GM18861 (cell line): ENCODE results near the gene GPC5.
"Not testable (repeated sequence)": the region's sequence is repeated elsewhere in the genome, so short reads cannot be mapped to it uniquely, and the experiment has no call there.

Experiments
- ATAC-seq: cut with Tn5 transposase; IDR thresholded peaks from one replicate; pipeline ENCODE4 v1.9.1; 2021; ENCODE audit not compliant: unreplicated experiment

The GPC5 gene

DNA sequence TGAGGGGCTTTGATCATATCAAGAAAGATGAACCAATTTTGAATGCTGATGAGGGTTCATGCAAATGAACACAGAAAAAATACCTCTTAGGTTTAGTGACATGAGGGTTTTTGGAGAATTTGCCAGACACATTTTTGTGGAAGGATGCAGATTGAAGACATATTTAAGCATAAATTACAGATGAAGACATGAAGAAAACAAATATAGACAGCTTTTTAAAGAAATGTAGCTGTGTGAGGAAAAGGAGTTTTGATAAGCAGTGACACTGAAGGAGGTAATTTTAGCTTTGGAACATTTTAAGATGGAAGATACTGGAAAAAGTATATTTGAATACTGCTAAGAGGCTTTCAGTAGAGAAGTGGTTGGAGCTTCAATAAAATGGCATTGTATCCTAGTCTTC lies 1017.4 kb downstream of the GPC5 start:
- no peak for ATAC-seq

DNA sequence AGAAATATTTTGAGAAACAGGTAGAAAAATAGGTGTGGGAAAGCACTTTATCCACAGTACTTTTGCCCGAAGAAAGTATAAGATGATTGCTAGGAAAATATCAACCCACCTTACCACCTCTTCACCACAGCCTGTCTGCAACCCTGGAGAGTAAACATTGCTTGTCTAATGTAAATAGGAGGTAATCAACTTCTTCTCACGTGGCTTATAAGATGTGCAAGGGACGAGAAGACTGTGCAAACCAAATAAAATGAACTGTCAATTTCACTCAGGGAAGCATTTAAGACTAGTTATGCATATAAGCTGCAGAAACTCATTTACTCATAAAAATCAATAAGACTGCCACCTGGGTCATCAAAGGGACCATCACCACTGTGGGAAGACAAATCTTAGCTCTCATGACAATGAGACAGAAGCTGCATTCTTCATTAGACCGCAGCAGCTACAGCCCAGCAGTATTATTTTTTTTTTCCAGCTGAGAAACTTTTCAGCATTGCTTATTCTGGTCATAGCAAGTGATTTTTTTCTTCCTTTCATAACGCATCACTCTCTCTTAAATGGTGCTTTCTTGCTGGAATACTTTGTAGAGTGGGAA lies 1020.5 kb downstream of the GPC5 start:
- ATAC-seq: no peak

DNA sequence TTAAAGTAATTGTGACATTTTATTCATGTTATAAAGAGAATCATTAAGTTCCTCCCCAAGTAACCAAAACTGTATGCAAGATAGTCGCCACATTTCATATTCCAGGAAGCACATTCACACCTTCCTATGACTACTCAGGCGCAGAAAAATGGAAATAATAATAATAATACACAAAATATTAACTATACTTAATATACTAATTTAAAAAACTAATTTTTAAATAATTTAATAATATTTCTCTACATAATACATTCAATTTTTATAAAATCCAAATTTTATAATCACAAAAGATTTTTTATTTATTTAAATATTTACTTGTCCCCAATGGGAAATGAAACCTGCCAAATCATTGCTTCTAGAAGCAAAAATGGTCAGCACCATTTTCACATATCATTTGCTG lies 1030.8 kb downstream of the GPC5 start:
- no peak for ATAC-seq

DNA sequence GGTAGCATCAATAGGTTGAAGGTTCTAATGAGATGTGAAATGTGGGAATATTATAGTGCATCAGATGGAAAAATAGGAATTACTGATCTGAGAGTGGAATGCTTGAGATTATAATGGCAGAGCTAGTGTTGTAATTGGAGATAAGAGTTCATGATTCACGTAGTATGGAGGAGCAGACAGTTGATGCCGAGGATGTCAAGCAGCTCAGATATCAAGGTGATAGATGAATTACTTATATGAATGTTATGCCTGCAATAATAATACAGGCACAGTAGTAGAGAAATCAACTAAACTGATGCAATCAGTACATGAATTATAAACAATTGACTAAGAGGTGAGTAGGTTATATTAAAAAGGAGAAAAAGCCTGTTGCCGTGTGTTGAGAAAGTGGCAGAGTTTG lies 1035.0 kb downstream of the GPC5 start:
- ATAC-seq: no peak

DNA sequence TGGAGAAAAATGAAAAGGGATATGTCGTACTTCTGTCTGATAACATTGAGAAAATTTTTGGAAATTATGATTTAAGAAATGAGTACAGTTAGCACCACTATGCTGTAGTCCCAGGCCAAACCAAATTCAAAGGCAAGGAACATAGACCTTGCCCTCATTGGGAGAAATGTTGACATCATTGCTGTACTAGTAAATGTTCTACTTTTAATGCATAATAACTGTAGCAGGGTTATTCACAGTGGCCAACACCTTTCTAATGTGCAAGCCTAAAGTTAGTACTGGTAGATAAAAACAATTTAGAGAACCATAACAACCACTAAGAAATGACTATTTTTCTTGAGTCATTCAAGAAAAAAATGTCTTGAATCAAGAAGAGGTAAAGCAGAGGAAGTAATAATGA lies 1035.5 kb downstream of the GPC5 start:
- no peak for ATAC-seq

DNA sequence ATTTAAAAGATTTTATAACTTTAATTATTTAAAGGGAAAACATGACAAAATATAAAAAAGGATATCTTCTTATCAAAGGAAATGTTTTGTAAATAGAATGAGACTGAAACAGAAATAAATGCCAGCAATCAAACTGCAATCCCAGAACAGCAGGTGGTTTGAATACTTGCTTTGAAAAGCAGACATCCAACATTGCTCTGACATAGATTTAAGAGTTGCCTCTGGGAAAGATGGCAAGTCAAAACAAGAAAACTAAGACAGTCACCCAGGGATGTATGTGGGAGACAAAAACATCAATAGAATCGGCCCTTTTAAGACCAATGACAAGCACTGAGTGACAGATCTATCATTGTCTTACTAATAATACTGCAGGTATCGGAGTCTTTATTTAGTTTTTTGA lies 1038.5 kb downstream of the GPC5 start:
- no peak for ATAC-seq

DNA sequence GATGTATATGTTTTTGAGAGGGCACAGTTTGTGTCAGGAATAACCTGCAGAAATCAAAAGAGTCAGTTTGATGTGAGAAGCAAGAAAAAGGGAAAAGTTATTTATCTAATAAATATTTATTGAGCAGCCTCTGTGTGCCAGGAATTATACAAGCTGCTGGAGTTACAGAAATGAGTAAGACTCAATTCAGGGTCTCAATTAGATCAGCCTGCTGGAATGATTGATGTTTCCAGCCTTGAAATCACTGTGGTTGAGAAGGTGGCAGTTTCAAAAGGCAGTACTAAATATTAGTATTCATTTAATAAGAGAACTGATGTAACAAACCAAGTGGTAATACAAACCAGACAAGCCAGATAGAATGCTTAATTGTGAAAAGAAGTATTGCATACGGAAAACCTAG lies 1045.8 kb downstream of the GPC5 start:
- no peak for ATAC-seq

DNA sequence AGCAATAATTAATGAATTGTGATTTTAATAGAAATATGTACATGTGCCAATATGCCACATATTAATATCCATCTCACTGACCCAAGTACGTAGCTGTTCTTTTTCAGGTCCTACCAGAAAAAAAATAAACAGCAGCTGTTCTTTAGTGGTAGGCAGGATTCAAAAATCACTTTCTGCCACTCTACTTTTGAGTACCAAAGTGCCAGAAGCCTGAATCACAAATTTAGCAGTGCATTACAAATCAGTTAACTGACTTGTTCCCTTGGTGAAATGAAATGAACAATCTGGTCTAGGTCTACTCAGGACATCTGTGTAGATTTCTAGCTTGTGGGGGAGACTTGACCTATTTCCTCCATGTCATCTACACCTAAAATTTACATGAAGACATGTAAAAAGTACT lies 1052.6 kb downstream of the GPC5 start:
- no peak for ATAC-seq

DNA sequence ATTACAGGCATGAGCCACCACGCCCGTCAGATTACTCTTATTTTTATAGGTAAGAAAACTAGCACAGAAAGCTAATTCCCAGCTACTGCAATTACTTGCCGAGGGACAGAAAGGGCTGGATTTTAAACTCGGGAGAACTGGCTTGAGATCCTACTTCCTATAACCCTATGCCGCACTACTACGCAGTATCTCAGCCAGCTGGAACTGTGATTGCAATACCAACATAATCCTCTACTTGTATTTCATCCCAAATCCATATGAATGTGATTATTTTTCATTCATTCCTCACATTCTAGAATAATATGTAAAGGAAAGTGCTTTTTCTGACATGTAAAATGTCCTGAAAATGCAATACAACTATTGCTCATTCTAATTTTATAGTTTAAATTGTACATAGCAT lies 1054.4 kb downstream of the GPC5 start:
- no peak for ATAC-seq

DNA sequence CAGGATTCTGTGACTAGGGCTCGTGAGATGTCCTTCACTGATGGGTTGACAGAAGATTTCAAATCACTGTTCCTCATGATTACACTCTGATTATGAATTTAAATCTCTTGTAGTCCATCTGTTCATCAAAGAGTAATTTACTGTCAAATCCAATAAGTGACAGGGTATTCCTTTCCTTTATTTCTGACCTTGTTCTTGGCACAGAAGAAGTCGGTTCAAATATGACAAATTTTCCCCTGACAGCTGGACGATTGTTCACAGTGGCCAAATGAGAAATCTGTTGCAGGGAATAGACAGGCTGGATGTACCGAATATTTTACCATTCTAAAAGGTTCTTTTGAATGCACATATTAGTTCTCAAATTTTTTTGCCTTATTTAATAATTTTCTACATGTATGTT lies 1060.9 kb downstream of the GPC5 start:
- ATAC-seq: no peak

DNA sequence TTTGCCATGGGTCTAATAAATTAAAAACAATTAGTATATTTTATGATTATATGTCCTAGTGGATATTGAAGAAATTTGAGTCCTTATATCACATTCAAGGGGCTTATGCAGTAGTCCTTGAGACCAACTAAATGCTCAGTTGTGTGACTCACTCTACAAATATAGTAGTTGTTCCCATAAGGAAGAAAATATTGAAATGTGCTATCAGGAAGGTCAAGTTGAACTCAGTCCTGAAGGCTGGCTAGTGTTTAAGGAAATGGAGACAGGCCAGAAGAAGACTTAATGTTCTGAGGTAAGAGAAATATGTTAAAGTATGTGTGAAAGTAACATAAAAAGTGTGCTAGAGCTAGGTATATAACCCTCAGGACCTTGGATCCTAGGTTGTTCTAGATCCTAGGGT lies 1062.1 kb downstream of the GPC5 start:
- no peak for ATAC-seq

DNA sequence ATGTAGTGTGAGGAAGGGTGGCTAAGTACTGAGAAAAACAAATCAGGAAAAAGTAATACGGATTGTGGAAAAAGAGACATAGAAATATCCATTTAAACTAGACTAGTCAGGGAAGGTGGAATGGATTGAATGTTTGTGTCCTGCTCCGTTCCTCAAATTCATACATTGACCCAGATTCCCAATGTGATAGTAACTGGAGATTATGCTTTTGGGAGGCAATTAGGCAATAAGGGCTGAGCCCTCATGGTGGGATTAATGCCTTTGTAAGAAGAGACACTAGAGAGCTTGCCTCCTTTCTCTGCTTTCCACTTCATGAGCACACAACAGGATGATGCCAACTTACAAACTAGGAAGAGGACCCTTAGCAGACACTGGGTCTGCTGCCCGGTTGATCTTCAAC lies 1063.0 kb downstream of the GPC5 start:
- no peak for ATAC-seq

DNA sequence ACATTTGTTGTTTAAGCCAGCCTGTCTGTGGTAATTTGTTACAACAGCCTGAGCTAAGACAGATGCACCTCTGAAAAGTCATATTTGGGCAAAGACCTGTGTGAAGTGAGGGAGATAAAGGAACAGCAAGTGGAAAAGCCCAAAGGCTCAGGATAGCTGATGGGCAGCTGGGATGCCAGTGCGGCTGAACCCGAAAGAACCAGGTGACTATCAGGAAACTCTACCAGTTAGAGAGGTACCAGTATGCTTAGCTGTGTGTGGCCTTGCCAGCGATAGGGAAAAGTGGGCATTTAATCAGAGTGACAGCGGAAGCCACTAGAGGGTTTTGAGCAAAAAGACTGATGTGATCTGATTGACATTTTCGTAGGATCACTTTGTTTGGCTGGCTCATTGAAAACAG lies 1063.4 kb downstream of the GPC5 start:
- no peak for ATAC-seq

DNA sequence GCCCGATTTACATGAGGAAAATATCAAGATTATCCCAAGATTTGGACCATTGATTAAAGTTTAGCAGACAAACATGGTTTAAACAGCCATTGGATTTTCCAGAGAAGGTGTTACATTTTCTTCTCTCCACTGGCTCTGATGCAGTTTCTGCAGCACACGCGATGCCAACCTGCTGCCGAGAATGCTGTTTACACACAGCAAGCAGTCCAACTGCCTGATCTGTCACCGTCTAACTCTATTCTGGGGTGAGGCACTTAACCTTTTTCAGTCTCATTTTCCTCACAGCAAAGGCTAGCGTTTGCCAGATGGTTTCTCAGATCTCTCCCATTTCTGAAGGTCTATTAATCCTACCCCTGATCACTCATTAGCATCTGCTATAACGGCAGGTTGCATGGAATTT lies 1064.7 kb downstream of the GPC5 start:
- ATAC-seq: no peak

DNA sequence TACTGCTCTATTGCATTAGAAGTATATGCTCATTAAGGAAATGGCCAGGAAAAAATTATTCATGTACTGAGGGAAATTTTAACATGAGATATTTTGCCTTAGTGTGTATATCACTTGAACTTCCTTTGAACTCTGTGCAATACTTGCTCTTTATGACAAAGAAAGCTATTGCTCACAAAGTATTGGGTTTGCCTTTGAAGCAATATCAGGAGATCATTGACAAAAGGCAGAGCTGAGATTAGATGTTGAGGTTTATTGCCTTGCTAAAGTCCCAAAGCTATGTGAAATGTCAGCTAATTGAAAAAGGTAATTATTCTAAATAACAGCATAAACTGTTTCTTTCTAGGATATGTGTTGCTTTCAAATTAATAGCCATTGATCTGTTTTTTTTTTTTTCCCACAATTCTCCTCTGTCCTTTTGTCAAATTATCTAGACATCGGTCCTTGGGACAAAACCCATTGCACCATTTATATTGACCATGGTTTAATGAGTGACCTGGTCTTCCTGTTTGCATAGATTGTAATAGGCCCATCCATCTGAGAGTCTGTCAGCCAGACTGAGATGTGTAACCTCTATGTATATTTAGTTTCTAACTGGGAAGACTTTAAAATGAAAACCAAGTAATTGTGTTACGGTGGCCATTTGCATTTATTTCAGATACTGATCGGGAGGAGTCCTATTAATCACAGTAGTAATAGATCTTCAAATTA lies 1075.5 kb downstream of the GPC5 start:
- ATAC-seq: no peak

DNA sequence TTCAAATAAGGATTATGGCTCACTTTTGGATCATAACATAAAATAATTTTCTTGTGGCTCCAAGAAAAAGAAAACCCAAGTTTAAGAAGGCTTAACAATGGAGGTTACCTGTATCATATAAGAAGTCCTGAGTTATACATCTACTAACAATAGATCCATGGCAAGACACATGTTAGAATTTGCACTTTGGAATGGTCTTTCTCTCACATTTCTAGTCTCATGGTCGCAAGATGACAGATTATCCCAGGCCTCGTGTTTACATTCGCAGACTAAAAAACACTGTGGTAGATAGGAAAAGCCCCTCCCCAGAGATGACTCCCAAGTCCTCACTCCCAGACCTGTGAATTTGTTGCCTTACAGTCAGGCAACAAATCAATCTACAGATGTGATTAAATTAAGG lies 1082.0 kb downstream of the GPC5 start:
- ATAC-seq: no peak

DNA sequence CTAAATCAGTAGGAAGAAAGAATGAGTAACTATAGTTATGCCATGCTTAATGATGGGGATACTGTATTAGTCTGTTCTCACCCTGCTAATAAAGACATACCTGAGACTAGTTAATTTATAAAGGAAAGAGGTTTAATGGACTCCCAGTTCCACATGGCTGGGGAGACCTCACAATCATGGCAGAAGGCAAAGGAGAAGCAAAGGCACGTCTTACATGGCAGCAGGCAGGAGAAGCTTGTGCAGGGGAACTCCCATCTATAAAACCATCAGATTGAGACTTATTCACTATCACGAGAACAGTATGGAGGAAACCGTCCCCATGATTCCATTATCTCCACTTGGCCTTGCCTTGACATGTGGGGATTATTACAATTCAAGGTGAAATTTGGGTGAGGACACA lies 1084.4 kb downstream of the GPC5 start:
- ATAC-seq: not testable (repeated sequence)

DNA sequence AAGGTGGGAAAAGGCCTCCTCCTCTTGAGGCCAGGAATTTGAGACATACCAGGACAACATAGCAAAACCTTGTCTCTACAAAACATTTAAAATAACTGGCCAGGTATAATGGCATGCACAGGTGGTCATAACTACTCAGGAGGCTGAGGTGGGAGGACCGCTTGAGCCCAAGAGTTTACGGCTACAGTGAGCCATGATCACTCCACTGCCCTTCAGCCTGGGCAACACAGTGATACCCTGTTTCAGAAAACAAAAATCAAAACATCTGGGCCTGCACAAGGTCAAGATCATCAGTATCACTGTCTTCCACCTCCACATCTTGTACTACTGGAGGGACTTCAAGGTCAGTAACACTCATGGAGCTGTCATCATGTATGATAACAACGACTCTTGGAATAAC lies 1085.5 kb downstream of the GPC5 start:
- no peak for ATAC-seq

DNA sequence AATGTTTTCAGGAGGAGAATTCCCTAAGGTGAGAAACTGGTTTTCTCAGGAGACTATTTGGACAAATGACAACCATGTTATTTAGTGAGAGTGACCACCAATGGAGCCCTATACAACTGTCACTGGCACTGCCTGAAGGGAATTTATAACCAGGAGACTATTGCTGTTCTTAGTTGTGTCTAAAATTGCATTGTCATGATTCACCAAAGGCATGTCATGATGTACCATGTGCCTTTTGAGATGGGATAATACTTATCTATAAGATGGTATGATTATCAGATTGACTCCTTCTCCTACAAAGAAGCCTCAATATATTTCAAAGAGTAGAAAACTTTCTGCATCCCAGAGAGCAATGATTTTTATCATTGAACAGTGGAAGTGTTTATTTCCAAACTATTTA lies 1088.8 kb downstream of the GPC5 start:
- ATAC-seq: no peak

DNA sequence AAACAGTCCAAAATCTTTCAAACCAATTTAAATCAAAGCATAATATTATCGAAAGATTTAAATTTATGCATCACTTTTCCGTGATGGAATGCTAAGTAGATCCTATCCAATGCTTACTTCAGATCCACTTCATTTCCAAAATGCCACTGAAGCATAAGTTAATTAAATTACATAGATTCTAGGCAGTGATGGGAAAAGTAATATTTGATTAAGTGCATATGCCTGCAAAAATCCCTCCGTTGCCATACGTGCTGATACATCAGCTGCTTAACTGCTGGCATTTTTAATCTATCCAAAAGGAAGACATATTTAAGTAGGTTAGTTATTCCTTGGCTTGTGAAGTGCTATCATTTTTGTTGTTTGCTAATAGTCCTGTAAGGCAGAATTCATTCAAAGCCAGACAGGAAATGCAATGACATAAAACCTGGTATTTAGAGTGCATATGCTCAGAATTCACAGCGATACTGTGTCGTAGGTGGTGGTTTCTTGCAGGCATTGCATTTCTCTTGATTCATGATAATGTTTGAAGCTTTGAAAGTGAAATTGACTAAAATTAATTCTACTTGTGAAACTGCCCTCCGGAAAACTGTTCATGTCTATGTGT lies 1089.9 kb downstream of the GPC5 start:
- ATAC-seq: no peak

DNA sequence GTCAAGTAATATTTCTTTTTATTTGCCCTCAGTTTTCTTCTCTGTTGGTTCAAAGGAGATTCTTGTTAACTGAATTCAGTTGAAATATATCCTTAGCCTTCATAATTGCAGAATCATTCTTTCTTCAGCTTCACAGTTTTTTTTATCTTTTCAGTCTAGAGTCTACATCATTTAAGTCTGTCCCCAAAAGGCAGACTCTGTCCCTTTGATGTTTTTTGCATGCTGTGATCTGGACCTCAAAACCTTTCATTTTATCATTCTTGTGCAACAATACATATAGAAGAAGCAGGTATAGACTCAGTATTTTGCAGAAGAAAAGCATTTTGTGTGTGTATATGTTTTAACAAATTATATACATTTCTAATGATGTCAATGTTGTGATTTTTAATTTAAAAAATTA lies 1093.4 kb downstream of the GPC5 start:
- no peak for ATAC-seq

DNA sequence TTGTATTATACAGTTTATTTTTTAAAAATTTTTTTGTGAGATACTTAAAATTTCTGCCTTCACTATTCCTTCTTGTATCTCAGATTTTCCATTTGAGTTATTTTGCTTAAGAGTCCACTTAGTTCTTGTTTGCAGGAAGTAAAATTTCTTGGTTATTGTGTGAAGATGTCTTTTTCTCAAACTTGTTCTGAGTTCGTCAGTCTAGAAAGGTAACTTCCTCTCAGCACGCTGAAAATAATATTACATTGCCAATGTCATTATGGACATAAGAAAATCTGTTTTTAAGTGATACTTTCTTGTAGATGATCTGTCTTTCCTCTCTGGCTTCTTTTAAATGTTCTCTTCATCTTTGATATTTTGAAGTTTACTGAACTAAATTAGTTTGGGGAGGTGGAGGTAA lies 1096.5 kb downstream of the GPC5 start:
- ATAC-seq: no peak

DNA sequence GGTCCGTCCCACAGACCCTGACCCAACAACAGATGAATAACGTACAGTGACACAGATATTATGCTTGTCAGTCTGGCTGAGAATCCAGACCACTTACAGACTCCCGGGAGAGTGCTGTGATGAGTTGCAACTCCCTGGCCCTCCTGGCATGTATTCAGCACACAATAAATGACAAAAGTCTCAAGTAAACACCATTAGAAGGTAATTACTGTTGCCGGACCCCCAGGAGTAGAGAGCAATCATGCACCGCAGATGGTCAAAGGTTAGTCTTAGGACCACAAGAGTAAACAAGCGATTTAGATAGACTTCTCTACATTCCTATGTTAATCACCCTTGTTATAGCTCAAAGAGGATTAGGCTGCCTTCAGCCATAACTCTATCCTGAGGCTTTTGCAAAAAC lies 1101.8 kb downstream of the GPC5 start:
- ATAC-seq: no peak
